H1 (cell line): ENCODE results near the gene MATN1. TPM values are rescaled to one million over a fixed set of nuclear protein-coding genes. Genes with fewer than 3 reads are reported as not detected.
A peak's percentile ranks its signal among the peaks of the same experiment; 100 is the strongest.

Experiments used
- CTCF ChIA-PET: fragments of 300-600 bp; sonication (Branson Sonifier 250); formaldehyde crosslinking; loops from one replicate; lab custom pipeline; 2021; ENCODE audit not compliant: partially characterized antibody; lab: Charles Lee
- POLR2A ChIA-PET: fragments of 300-600 bp; sonication (Branson Sonifier 250); formaldehyde crosslinking; loops from one replicate; lab custom pipeline; 2021; ENCODE audit warnings: inconsistent platforms; ENCODE audit not compliant: partially characterized antibody; lab: Charles Lee
- DNase-seq, 2 experiments: peaks; one replicate each; pipeline versions ENCODE4 v3.0.0 to v3.0.0-alpha.2; 2010 to 2022; ENCODE audit warnings: low spot score in 2 of 2, low read depth in 1 of 2, mixed read lengths in 1 of 2
- FAIRE-seq: peaks from 2 replicates; lab custom pipeline; 2011; peaks lifted over from hg19 to GRCh38; lab: Jason Lieb, UNC
- H2AFZ ChIP-seq: 2 replicates; pipeline ENCODE4 v1.8.1; 2012; ENCODE audit warnings: low read length, inconsistent platforms
- H2AK5ac ChIP-seq: 2 replicates; pipeline ENCODE4 v1.6.1; 2013; ENCODE audit warnings: low read depth, low read length
- H2BK120ac ChIP-seq: replicated peaks from 2 replicates; pipeline ENCODE3; 2013; ENCODE audit warnings: low read depth, low read length, inconsistent platforms
- H2BK12ac ChIP-seq: 2 replicates; pipeline ENCODE4 v1.6.1; 2013; ENCODE audit warnings: low read depth, low read length
- H2BK15ac ChIP-seq: 2 replicates; pipeline ENCODE4 v1.6.1; 2013; ENCODE audit warnings: low read length
- H2BK20ac ChIP-seq: 2 replicates; pipeline ENCODE4 v1.6.1; 2013; ENCODE audit warnings: low read length
- H2BK5ac ChIP-seq: 2 replicates; pipeline ENCODE4 v1.6.1; 2013; ENCODE audit warnings: low read depth, low read length
- H3K14ac ChIP-seq: 2 replicates; pipeline ENCODE4 v1.6.1; 2013; ENCODE audit warnings: inconsistent platforms; ENCODE audit not compliant: insufficient read length
- H3K18ac ChIP-seq: 2 replicates; pipeline ENCODE4 v1.6.1; 2013; ENCODE audit warnings: low read length; ENCODE audit errors: extremely low read depth
- H3K23ac ChIP-seq: 2 replicates; pipeline ENCODE4 v1.6.1; 2013; ENCODE audit warnings: inconsistent platforms; ENCODE audit not compliant: insufficient read length
- H3K23me2 ChIP-seq: 2 replicates; pipeline ENCODE4 v1.6.1; 2013; ENCODE audit warnings: low read depth, low read length
- H3K27ac ChIP-seq: 2 replicates; pipeline ENCODE4 v1.6.1; 2011; ENCODE audit warnings: low read depth, low read length, inconsistent platforms
- H3K27me3 ChIP-seq, 4 experiments: replicated peaks in 1 of 4; 1 replicate in 1 of 4; 2 replicates in 3 of 4; pipeline versions ENCODE4 v1.6.1 to v1.8.1; 2011 to 2013; ENCODE audit warnings: low read length in 3 of 4, mild to moderate bottlenecking in 3 of 4, inconsistent platforms in 2 of 4, mixed read lengths in 2 of 4, moderate library complexity in 1 of 4; ENCODE audit not compliant: control insufficient read depth in 3 of 4, insufficient read depth in 3 of 4; ENCODE audit errors: extremely low read depth in 1 of 4
- H3K36me3 ChIP-seq, 4 experiments: 2 replicates each; pipeline versions ENCODE4 v1.6.1 to v1.8.1; 2011 to 2013; ENCODE audit warnings: mild to moderate bottlenecking in 4 of 4, low read length in 3 of 4, moderate library complexity in 2 of 4, control low read depth in 1 of 4, inconsistent platforms in 1 of 4; ENCODE audit not compliant: insufficient read depth in 4 of 4, control insufficient read depth in 2 of 4
- H3K4ac ChIP-seq: replicated peaks from 2 replicates; pipeline ENCODE3; 2013; ENCODE audit warnings: low read length, low read depth, mixed read lengths, inconsistent platforms; ENCODE audit not compliant: insufficient read length
- H3K4me1 ChIP-seq, 4 experiments: replicated peaks in 1 of 4; 1 replicate in 1 of 4; 2 replicates in 3 of 4; pipeline versions ENCODE4 v1.6.1 to v1.8.1; 2011 to 2013; ENCODE audit warnings: low read length in 3 of 4, inconsistent platforms in 2 of 4, mixed read lengths in 1 of 4; ENCODE audit not compliant: insufficient read depth in 4 of 4, control insufficient read depth in 3 of 4
- H3K4me2 ChIP-seq, 2 experiments: 2 replicates each; pipeline versions ENCODE4 v1.6.1 to v1.8.1; 2011 to 2013; ENCODE audit warnings: low read depth in 2 of 2, low read length in 2 of 2, control low read depth in 1 of 2, inconsistent platforms in 1 of 2, mild to moderate bottlenecking in 1 of 2; ENCODE audit not compliant: insufficient read depth in 1 of 2
- H3K4me3 ChIP-seq, 4 experiments: fragments of 200-600, 300-600 bp in 1 of 4; sonication (generic), shearing (Covaris generic), sonication (Bioruptor Twin) in 1 of 4; 2 replicates each; pipeline versions ENCODE4 v1.5.1 to v1.8.1; 2011 to 2016; ENCODE audit warnings: low read length in 4 of 4, low read depth in 3 of 4, control low read depth in 2 of 4, inconsistent platforms in 2 of 4, mild to moderate bottlenecking in 2 of 4, mixed read lengths in 1 of 4, moderate library complexity in 1 of 4; ENCODE audit not compliant: insufficient read depth in 2 of 4; ENCODE audit errors: extremely low read depth in 1 of 4
- H3K56ac ChIP-seq: replicated peaks from 2 replicates; pipeline ENCODE3; 2013; ENCODE audit warnings: low read depth, mild to moderate bottlenecking, mixed read lengths, low read length, inconsistent platforms; ENCODE audit not compliant: insufficient read length
- H3K79me1 ChIP-seq: 2 replicates; pipeline ENCODE4 v1.6.1; 2013; ENCODE audit warnings: low read depth, low read length, control low read depth
- H3K79me2 ChIP-seq, 2 experiments: 2 replicates each; pipeline versions ENCODE4 v1.6.1 to v1.8.1; 2012 to 2013; ENCODE audit warnings: low read length in 2 of 2, mild to moderate bottlenecking in 2 of 2, inconsistent platforms in 1 of 2; ENCODE audit not compliant: insufficient read depth in 2 of 2, control insufficient read depth in 1 of 2
- H3K9ac ChIP-seq, 4 experiments: replicated peaks in 1 of 4; 1 replicate in 1 of 4; 2 replicates in 3 of 4; pipeline versions ENCODE4 v1.6.1 to v1.8.1; 2011 to 2013; ENCODE audit warnings: low read depth in 3 of 4, low read length in 3 of 4, control low read depth in 2 of 4, mild to moderate bottlenecking in 2 of 4, moderate library complexity in 2 of 4, inconsistent platforms in 1 of 4; ENCODE audit errors: extremely low read depth in 1 of 4
- H3K9me3 ChIP-seq, 2 experiments: 2 replicates each; pipeline versions ENCODE4 v1.6.1 to v1.8.1; 2012 to 2013; ENCODE audit warnings: mild to moderate bottlenecking in 2 of 2, moderate library complexity in 2 of 2, control low read depth in 1 of 2, inconsistent platforms in 1 of 2, low read depth in 1 of 2, low read length in 1 of 2, mixed read lengths in 1 of 2; ENCODE audit not compliant: insufficient read depth in 2 of 2
- H4K20me1 ChIP-seq, 2 experiments: replicated peaks in 1 of 2; 2 replicates each; pipeline versions ENCODE3 to v1.8.1; 2011 to 2013; ENCODE audit warnings: inconsistent platforms in 2 of 2, low read length in 2 of 2, mild to moderate bottlenecking in 1 of 2; ENCODE audit not compliant: insufficient read depth in 2 of 2, control insufficient read depth in 1 of 2
- H4K5ac ChIP-seq: 2 replicates; pipeline ENCODE4 v1.6.1; 2013; ENCODE audit warnings: low read length, low read depth, mixed read lengths, inconsistent platforms; ENCODE audit not compliant: insufficient read length
- H4K8ac ChIP-seq: 2 replicates; pipeline ENCODE4 v1.8.0; 2013; ENCODE audit warnings: mild to moderate bottlenecking, moderate library complexity, low read length, inconsistent platforms; ENCODE audit not compliant: insufficient read depth; ENCODE audit errors: extremely low read depth
- H4K91ac ChIP-seq: replicated peaks from 2 replicates; pipeline ENCODE3; 2013; ENCODE audit warnings: low read length, mixed read lengths, inconsistent platforms; ENCODE audit not compliant: insufficient read length
- ASH2L ChIP-seq: fragments of 200-600, 300-600 bp; sonication (generic); IDR thresholded peaks from one replicate; pipeline ENCODE4 v1.7.1; 2017; ENCODE audit warnings: low read length
- CHD2 ChIP-seq: IDR thresholded peaks from 2 replicates; pipeline ENCODE4 v1.6.1; 2012; ENCODE audit warnings: low read length, improper control_type of control experiment
- CREB1 ChIP-seq: IDR thresholded peaks from 2 replicates; pipeline ENCODE4 v1.6.1; 2012; ENCODE audit warnings: inconsistent platforms
- E2F6 ChIP-seq: IDR thresholded peaks from 2 replicates; pipeline ENCODE4 v1.6.1; 2012; ENCODE audit warnings: inconsistent platforms
- EGR1 ChIP-seq: IDR thresholded peaks from 2 replicates; pipeline ENCODE4 v1.6.1; 2011; ENCODE audit warnings: low read depth, low read length, borderline replicate concordance
- NANOG ChIP-seq: IDR thresholded peaks from 2 replicates; pipeline ENCODE4 v1.6.1; 2011; ENCODE audit warnings: low read length, low read depth, mild to moderate bottlenecking, inconsistent platforms; ENCODE audit not compliant: insufficient read depth, poor library complexity, severe bottlenecking
- SIX5 ChIP-seq: IDR thresholded peaks from 2 replicates; pipeline ENCODE4 v1.6.1; 2011; ENCODE audit warnings: mild to moderate bottlenecking, low read depth, low read length
- SP2 ChIP-seq: IDR thresholded peaks from 2 replicates; pipeline ENCODE4 v1.6.1; 2012; ENCODE audit warnings: mild to moderate bottlenecking, low read length, inconsistent platforms
- SUZ12 ChIP-seq: fragments of 200-600 bp; sonication (generic); IDR thresholded peaks from 2 replicates; pipeline ENCODE4 v1.6.1; 2012; ENCODE audit warnings: mild to moderate bottlenecking, inconsistent platforms, low read length, moderate library complexity, mixed read lengths
- TAF7 ChIP-seq: optimal IDR thresholded peaks from 2 replicates; pipeline ENCODE3; 2011; ENCODE audit warnings: low read depth, mild to moderate bottlenecking, inconsistent platforms, low read length, moderate library complexity, borderline replicate concordance
- TCF12 ChIP-seq: IDR thresholded peaks from 2 replicates; pipeline ENCODE4 v1.6.1; 2011; ENCODE audit warnings: low read depth, mild to moderate bottlenecking, low read length
- ZNF274 ChIP-seq: IDR thresholded peaks from 2 replicates; pipeline ENCODE4 v1.7.0; 2012; ENCODE audit warnings: low read length, borderline replicate concordance; ENCODE audit errors: extremely low read depth
- WGBS, 2 experiments: shearing (Covaris generic) in 1 of 2; methylation state at CpG; one replicate each; pipeline versions ENCODE4 v1.1.6 to v1.1.7; 2013 to 2015; ENCODE audit warnings: low lambda C conversion rate in 2 of 2, mixed read lengths in 2 of 2, inconsistent platforms in 1 of 2, low coverage in 1 of 2, missing lambda C conversion rate in 1 of 2; ENCODE audit not compliant: insufficient replicate concordance in 2 of 2, insufficient coverage in 1 of 2, insufficient read length in 1 of 2; ENCODE audit errors: extremely low coverage in 1 of 2, missing lambda C conversion rate in 1 of 2; 5-methylcytosine and 5-hydroxymethylcytosine counted together
- polyA plus RNA-seq, 7 experiments: library from polyadenylated mRNA; depleted of rRNA in 3 of 7; stranded (reverse) in 5 of 7; unstranded in 2 of 7; fragments of >200 nt in 5 of 7; fragments of 200-250 nt in 2 of 7; gene quantifications; 1 replicate in 5 of 7; 2 replicates in 1 of 7; 4 replicates in 1 of 7; pipeline versions ENCODE4 v1.2.1 to v1.2.3, GENCODE V29; 2011 to 2013; ENCODE audit warnings: missing spikeins in 2 of 7, mixed read lengths in 2 of 7
- total RNA-seq: library from RNA; stranded (reverse); fragmentation: NEBNext Ultra II Directional; extraction: Animal tissue kit (Norgen Biotek cat#: 25700); gene quantifications from 2 replicates; pipeline ENCODE4 v1.2.1, GENCODE V29; 2021

MATN1 gene
- total and polyA plus RNA-seq, 2 of the 8 experiments (the other 6 are each of a cell fraction or from before 2014, with no cell fraction given): 0.12 to 0.28 TPM

- H3K27me3 ChIP-seq: no peaks in the 10 kb centered on the region
- no peak overlapping the region for H3K23ac ChIP-seq
- no peaks in the 10 kb centered on the region for H3K9me3 ChIP-seq
- no peak overlapping the region for H2BK5ac ChIP-seq
- no peak overlapping the region for H3K9ac ChIP-seq
- no peak overlapping the region for H2AFZ ChIP-seq
- no peak overlapping the region for H3K14ac ChIP-seq
- H3K4me1 ChIP-seq: peaks cover 0 to 10% (median 4%) of the 10 kb centered on the region in 4 experiments; a peak in 5 of 7 replicates
- H4K5ac ChIP-seq: no peak overlapping the region
- no peak overlapping the region for H3K4ac ChIP-seq
- H3K79me1 ChIP-seq: no peaks in the 10 kb centered on the region
- no peak overlapping the region for H3K27ac ChIP-seq
- no peak overlapping the region for H2BK120ac ChIP-seq
- ChIA-PET POLR2A (no interaction called here), CTCF (interaction anchor here (1.0 to 1.9 kb wide), 2 partner anchors 14 to 22 kb away, joined by 4 to 6 read pairs; no protein-coding TSS in a partner anchor)
- TF ChIP-seq TAF7: no peak
- TF ChIP-seq SIX5: no peak
- no peak for TF ChIP-seq CREB1
- no peak for TF ChIP-seq EGR1
- TF ChIP-seq ZNF274: no peak
- TF ChIP-seq TCF12: no peak
- no peak for TF ChIP-seq CHD2
- no peak for TF ChIP-seq SP2
- no peak for TF ChIP-seq NANOG
- TF ChIP-seq E2F6: no peak
- TF ChIP-seq SUZ12: no peak
- no peak for TF ChIP-seq ASH2L
- no peaks in the 10 kb centered on the region for H4K20me1 ChIP-seq
- 75% methylated on average over 3 of the region's 3 CpGs; no CpG with 5 or more reads in 1 of the 2 experiments for WGBS, 2 experiments
- H2BK12ac ChIP-seq: no peak overlapping the region
- no peak overlapping the region for H3K4me3 ChIP-seq
- FAIRE-seq (no peak), DNase-seq (no peak)
- H3K18ac ChIP-seq: no peak overlapping the region
- no peak overlapping the region for H3K56ac ChIP-seq
- H2AK5ac ChIP-seq: no peak overlapping the region
- H4K8ac ChIP-seq: no peak overlapping the region
- no peak overlapping the region for H2BK15ac ChIP-seq
- no peaks in the 10 kb centered on the region for H3K23me2 ChIP-seq
- no peaks in the 10 kb centered on the region for H3K79me2 ChIP-seq
- H3K36me3 ChIP-seq: no peaks in the 10 kb centered on the region
- H2BK20ac ChIP-seq: peak overlapping the region; percentile 48; the same call in 1 of the 2 replicates
- H3K4me2 ChIP-seq: no peak overlapping the region
- H4K91ac ChIP-seq: no peak overlapping the region
Observed at GRCh38 chr1:30693366-30693765, 30.0 kb downstream of the MATN1 start.
